ENCODE results near the gene TMEM259. TPM values are rescaled to one million over a fixed set of nuclear protein-coding genes. Genes with fewer than 3 reads are reported as not detected.

TMEM259 gene
- total and polyA plus RNA-seq, 8 donors = 65.9 to 448 (median 90.0) TPM

- DNase-seq (peak in 1 of 6 donors; percentile 70), FAIRE-seq (no peak), ATAC-seq (no peak)
- intact Hi-C loops (cut with DNase I) = no loop called here
- Histone ChIP-seq H3K4me1 (peaks cover 0 to under 1% (median 0%) of the 10 kb centered on the region in 3 donors), H3K9me3 (no peaks in the 10 kb centered on the region), H3K36me3 (no peaks in the 10 kb centered on the region), H3K27me3 (no peaks in the 10 kb centered on the region), H3K27ac (no peak overlapping the region), H3K4me3 (no peak overlapping the region)
- 94% methylated on average over 76 to 77 of the region's 77 CpGs for WGBS, 2 donors
- TF ChIP-seq, protein P1, sequence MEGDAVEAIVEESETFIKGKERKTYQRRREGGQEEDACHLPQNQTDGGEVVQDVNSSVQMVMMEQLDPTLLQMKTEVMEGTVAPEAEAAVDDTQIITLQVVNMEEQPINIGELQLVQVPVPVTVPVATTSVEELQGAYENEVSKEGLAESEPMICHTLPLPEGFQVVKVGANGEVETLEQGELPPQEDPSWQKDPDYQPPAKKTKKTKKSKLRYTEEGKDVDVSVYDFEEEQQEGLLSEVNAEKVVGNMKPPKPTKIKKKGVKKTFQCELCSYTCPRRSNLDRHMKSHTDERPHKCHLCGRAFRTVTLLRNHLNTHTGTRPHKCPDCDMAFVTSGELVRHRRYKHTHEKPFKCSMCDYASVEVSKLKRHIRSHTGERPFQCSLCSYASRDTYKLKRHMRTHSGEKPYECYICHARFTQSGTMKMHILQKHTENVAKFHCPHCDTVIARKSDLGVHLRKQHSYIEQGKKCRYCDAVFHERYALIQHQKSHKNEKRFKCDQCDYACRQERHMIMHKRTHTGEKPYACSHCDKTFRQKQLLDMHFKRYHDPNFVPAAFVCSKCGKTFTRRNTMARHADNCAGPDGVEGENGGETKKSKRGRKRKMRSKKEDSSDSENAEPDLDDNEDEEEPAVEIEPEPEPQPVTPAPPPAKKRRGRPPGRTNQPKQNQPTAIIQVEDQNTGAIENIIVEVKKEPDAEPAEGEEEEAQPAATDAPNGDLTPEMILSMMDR (IDR thresholded peaks at IDR 0.05) = no peak
Measured at GRCh38 chr19:1046836-1047695, 26.1 kb upstream of the TMEM259 start.

- peaks cover 0 to 9% (median 0%) of the 10 kb centered on the region in 3 donors for H3K4me1 ChIP-seq
- no peak overlapping the region for H3K27ac ChIP-seq
- no peaks in the 10 kb centered on the region for H3K9me3 ChIP-seq
- H3K36me3 ChIP-seq = no peaks in the 10 kb centered on the region
- no peak overlapping the region for H3K4me3 ChIP-seq
- TF ChIP-seq, protein P1 (IDR thresholded peaks at IDR 0.05) = no peak
- DNase-seq = no peak
- WGBS, 2 donors = 93 to 94% methylated on average over 33 of the region's 33 CpGs
- no peak for FAIRE-seq
- no peaks in the 10 kb centered on the region for H3K27me3 ChIP-seq
- ATAC-seq = no peak
- intact Hi-C loops (cut with DNase I) = no loop called here
Measured at GRCh38 chr19:1046117-1046626, 25.2 kb upstream of the TMEM259 start.

DNA sequence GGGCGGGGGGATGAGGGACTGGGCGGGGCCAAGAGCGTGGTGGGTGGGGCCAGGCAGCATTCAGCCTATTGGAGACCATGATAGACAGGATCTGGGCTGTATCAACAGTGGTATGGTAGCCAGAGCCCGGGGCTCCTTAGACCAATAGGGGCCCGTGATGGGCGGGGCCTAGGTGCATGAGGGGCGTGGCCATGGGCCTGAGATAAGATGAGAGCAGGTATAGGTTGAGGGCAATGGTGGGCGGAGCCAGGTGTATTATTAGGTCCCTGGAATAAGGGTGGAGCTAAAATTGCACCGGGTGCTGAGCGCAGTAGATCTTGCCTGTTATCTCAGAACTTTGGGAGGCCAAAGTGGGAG lies 24.3 kb upstream of the TMEM259 start:
- TF ChIP-seq, protein P1 (IDR thresholded peaks at IDR 0.05) = no peak
- Histone ChIP-seq H3K27me3 (no peaks in the 10 kb centered on the region), H3K4me1 (peaks cover 0 to 10% (median 0%) of the 10 kb centered on the region in 3 donors), H3K27ac (no peak overlapping the region), H3K36me3 (no peaks in the 10 kb centered on the region), H3K9me3 (no peaks in the 10 kb centered on the region), H3K4me3 (no peak overlapping the region)
- ATAC-seq (no peak), FAIRE-seq (no peak), DNase-seq (peak in 3 of 6 donors; percentile 50 to 78 (median 69))
- 71 to 72% methylated on average over 10 of the region's 10 CpGs for WGBS, 2 donors
- intact Hi-C loops (cut with DNase I) = no loop called here

DNA sequence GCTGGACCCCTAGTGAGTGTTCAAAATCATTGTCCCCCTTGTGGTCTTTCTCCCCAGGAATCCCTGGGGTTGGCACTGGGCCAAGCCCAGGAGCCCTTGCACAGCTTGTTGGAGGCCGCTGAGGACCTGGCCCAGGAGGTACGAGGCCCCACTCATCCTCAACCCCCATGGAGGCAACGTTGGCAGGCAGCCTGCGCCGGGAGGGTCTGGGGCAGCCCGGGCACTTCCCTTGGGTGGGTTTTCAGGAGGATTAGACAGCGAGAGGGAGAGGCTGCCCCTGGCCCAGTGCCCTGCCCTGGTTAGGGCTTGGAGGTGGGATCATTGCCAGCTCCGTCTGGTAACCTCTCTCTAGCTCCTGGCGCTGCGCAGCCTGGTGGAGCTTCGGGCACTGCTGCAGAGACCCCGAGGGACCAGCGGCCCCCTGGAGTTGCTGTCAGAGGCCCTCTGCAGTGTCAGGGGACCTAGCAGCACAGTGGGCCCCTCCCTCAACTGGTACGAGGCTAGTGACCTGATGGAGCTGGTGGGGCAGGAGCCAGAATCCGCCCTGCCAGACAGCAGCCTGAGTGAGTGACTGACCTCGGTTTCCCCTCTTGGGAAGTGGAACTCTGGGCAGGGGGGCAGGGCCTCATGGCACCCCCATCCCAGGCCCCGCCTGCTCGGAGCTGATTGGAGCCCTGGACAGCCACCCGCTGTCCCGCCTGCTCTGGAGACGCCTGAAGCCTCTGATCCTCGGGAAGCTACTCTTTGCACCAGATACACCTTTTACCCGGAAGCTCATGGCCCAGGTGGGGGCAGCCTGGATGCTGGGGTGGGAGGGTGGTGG lies 22.0 kb upstream of the TMEM259 start:
- FAIRE-seq (no peak), DNase-seq (peak in 3 of 6 donors; percentile 33 to 83 (median 65)), ATAC-seq (no peak)
- Histone ChIP-seq H3K9me3 (no peaks in the 10 kb centered on the region), H3K4me3 (no peak overlapping the region), H3K4me1 (peaks cover 0 to 10% (median 0%) of the 10 kb centered on the region in 3 donors), H3K27me3 (no peaks in the 10 kb centered on the region), H3K36me3 (no peaks in the 10 kb centered on the region), H3K27ac (no peak overlapping the region)
- TF ChIP-seq, protein P1 (IDR thresholded peaks at IDR 0.05) = no peak
- WGBS, 2 donors = 83 to 87% methylated on average over 23 of the region's 23 CpGs
- intact Hi-C loops (cut with DNase I) = no loop called here
